IPS DF 4.7 (cell line): ENCODE data around the gene GSTCD.
"Not testable (repeated sequence)": the region's sequence is repeated elsewhere in the genome, so short reads cannot be mapped to it uniquely, and the experiment has no call there.

ENCODE experiments used
- DNase-seq: peaks from one replicate; pipeline ENCODE4 v3.0.0-alpha.2; 2013; ENCODE audit warnings: low spot score; ENCODE audit errors: extremely low read depth

Gene GSTCD

GRCh38 chr4:105714932-105715331, 6.3 kb downstream of the GSTCD start:
- no peak for DNase-seq

GRCh38 chr4:105715692-105716278, 7.2 kb downstream of the GSTCD start:
- DNase-seq, result no peak

- no peak for DNase-seq
Measured at GRCh38 chr4:105719204-105719603, 10.6 kb downstream of the GSTCD start.

- DNase-seq, result no peak
Measured at GRCh38 chr4:105725623-105726022, 17.0 kb downstream of the GSTCD start.

DNA sequence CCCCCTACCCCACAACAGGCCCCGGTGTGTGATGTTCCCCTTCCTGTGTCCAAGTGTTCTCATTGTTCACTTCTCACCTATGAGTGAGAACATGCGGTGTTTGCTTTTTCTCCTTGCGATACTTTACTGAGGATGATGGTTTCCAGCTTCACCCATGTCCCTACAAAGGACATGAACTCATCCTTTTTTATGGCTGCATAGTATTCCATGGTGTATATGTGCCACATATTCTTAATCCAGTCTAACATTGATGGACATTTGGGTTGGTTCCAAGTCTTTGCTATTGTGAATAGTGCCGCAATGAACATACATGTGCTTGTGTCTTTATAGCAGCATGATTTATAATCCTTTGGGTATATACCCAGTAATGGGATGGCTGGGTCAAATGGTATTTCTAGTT, 21.3 kb downstream of the GSTCD start:
- DNase-seq, result not testable (repeated sequence)

- DNase-seq, result not testable (repeated sequence)
Measured at GRCh38 chr4:105735217-105735616, 26.6 kb downstream of the GSTCD start.

- DNase-seq, result no peak
Measured at GRCh38 chr4:105741548-105741947, 33.0 kb downstream of the GSTCD start.

GRCh38 chr4:105748222-105748621, 39.6 kb downstream of the GSTCD start:
- DNase-seq, result no peak

DNA sequence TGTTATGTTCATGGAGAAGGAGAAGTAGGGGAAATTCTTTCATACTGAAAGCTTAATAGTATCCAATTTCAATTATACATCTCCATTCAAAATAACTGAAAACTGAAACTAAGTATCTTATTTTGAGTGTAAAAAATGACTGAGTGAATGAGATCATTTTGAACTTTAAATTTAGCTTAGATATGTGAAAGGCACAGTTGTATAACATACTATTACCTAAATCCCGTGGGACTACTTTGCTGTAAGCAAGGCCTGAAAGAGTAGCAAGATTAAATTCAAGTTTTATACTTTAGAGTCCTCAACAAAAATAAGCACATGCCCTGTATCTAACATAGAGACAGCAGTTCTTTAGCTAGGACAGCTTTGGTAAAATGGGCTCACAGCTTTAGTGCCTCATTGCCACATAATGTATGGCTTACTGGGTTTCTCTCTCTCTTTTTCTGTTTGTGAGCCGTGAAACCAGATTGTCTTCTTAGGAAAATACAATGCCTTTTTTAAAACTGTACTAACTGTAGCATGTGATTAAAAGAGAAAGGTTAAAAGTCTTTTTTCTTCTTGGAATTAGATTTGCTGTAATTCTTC, 43.2 kb downstream of the GSTCD start:
- DNase-seq, result no peak

DNA sequence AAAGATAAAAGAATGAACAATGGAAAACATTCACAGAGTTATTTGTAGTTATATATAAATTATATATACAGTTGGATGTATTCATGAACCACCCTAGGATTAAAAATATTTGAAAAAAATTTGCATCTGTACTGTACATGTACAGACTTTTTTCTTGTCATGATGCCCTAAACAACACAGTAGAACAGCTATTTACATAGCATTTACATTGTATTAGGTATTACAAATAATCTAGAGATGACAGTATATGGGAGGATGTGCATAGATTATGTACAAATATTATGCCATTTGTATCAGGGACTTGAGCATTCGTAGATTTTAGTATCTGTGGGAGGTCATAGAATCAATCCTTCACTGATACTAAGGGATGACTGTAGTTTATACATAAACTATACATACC, 44.8 kb downstream of the GSTCD start:
- DNase-seq, result no peak

- DNase-seq, result no peak
Measured at GRCh38 chr4:105755375-105755774, 46.8 kb downstream of the GSTCD start.

GRCh38 chr4:105758958-105759357, 50.4 kb downstream of the GSTCD start:
- DNase-seq, result no peak

DNA sequence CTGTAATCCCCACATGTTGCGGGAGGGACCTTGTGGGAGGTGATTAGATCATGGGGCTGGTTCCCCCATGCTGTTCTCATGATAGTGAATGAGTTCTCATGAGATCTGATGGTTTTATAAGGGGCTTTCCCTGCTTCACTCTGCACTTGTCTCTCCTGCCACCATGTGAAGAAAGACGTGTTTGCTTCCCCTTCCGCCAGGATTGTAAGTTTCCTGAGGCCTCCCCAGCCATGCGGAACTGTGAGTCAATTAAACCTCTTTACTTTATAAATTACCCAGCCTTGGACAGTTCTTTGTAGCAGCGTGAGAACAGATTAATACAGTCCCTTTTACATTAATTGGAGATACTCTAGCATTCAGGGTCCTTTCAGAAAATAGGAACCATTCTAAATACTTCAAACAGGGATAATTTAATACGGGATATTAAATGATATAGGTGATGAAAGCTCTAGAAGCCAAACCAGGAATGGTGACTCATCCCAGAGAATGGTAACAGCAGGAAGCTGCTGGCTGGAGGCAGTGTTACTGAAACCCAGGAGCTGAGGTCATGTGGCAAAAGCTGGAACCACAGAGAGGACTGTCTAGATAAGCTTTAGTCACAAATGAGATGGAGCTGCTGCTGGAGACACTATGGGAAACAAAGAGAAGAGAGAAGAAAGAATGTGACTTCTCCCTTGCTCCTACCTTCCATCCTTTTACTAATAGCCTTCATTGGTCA, 57.3 kb downstream of the GSTCD start:
- DNase-seq, result no peak

DNA sequence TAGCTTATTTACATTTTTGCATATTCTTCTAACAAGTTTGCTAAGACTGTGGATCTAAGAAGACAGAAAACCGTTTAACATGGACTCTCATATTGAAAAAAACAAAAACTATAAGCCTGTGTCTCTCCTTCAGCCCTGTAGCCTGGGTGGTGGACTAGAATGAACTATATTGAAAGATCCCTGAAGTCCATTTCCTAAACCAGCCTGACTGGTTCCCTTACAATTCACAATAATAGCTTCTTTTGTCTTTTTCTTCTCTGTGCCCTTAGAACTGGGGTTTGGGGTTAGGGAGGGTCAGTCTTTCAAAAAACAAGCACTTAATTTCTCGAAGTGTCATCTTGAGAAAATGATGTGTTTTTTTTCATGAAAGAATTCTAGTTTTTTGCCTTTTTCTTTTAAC, 59.0 kb downstream of the GSTCD start:
- DNase-seq, result no peak

- not testable (repeated sequence) for DNase-seq
Measured at GRCh38 chr4:105770524-105770923, 61.9 kb downstream of the GSTCD start.

GRCh38 chr4:105772065-105772464, 63.5 kb downstream of the GSTCD start:
- not testable (repeated sequence) for DNase-seq

DNA sequence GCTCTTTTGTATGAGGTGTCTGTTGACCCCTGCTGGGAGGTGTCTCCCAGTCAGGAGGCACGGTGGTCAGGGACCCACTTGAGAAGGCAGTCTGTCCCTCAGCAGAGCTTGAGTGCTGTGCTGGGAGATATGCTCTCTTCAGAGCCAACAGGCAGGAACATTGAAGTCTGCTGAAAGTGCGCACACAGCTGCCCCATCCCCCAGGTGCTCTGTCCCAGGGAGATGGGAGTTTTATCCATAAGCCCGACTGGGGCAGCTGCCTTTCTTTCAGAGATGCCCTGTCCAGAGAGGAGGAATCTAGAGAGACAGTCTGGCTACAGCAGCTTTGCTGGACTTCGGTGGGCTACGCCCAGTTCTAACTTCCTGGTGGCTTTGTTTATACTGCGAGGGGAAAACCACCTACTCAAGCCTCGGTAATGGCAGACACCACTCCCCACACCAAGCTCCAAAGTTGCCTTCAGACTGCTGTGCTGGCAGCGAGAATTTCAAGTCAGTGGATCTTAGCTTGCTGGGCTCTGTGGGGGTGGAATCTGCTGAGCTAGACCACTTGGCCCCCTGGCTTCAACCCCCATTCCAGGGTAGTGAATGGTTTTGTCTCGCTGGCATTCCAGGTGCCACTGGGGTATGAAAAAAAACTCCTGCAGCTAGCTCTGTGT, 67.3 kb downstream of the GSTCD start:
- not testable (repeated sequence) for DNase-seq

GRCh38 chr4:105780176-105780575, 71.6 kb downstream of the GSTCD start:
- DNase-seq, result no peak

DNA sequence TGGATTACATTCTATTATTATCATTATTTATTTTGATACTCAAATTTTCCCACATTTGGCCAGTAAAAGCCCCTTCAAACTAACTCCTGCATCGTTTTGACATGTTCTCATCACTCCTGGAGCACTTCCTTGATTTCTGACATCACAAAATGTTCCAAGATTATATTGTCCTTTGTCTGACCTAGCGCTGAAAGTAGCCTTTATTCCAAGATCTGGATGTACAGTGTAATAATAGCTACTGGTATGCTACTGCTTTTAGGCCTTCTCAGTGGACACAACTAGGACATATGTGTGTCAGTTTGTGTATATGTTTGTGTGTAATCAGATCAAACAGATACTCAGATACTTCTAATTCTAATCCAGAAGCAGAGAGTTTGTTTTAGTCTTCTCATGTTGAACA, 76.2 kb downstream of the GSTCD start:
- no peak for DNase-seq

DNA sequence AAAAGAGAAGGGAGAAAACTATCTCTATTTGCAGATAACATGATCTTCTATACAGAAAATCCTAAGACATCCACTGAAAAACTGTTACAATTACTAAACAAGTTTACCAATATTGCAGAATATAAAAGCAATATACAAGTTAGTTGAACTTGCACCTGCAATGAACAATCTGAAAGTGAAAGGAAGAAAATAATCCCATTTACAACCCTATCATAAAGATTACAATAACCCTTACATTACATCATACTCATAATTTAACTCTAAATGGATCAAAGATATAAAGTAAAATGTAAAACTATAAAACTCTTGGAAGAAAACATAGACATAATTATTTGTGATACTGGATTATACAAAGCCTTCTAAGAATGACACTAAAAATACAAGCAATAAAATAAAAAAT, 77.2 kb downstream of the GSTCD start:
- DNase-seq, result no peak

DNA sequence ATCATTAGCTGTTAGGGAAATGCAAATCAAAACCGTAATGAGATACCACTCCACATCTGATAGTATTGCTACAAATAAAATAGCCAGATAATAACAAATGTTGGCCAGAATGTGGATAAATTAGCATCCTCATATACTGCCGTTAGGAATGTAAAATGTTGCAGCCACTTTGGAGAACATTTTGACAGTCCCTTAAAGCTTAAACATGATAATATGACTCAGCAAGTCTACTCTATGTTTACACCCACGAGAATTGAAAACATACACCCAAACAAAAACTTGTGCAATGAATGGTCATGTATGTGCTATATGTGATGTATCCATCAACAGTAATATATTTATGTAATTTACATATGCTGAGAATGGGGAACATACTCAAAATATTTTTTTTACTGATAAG, 78.2 kb downstream of the GSTCD start:
- no peak for DNase-seq

GRCh38 chr4:105797225-105797624, 88.6 kb downstream of the GSTCD start:
- DNase-seq, result no peak
